SK-N-SH (cell line): ENCODE results near the gene LMBR1.

ENCODE experiments used
- ELF1 ChIP-seq: IDR thresholded peaks from 2 replicates; pipeline ENCODE4 v1.4.0; 2012
- GATA2 ChIP-seq: sonication (generic); formaldehyde crosslinking; IDR thresholded peaks from 2 replicates; pipeline ENCODE4 v1.5.0; 2020; ENCODE audit warnings: mild to moderate bottlenecking, missing genetic modification reagents
- MAX ChIP-seq: IDR thresholded peaks from 2 replicates; pipeline ENCODE4 v1.4.0; 2012; ENCODE audit warnings: low read depth
- PBX3 ChIP-seq: IDR thresholded peaks from 2 replicates; pipeline ENCODE4; 2012
- POLR2AphosphoS5 ChIP-seq: IDR thresholded peaks from 2 replicates; pipeline ENCODE4 v1.6.1; 2012; ENCODE audit warnings: low read depth, low read length
- REST ChIP-seq: IDR thresholded peaks from 2 replicates; pipeline ENCODE4 v1.6.1; 2012; ENCODE audit warnings: mild to moderate bottlenecking, low read depth, low read length, moderate library complexity
- TAF1 ChIP-seq: IDR thresholded peaks from 2 replicates; pipeline ENCODE4 v1.6.1; 2012; ENCODE audit warnings: low read depth, mild to moderate bottlenecking, low read length, moderate library complexity, borderline replicate concordance
- TCF12 ChIP-seq: IDR thresholded peaks from 2 replicates; pipeline ENCODE4 v1.4.0; 2012
- USF2 ChIP-seq: fragments of 150-350 bp; IDR thresholded peaks from 2 replicates; pipeline ENCODE4 v1.6.1; 2017; ENCODE audit warnings: antibody characterized with exemption, low read length, low read depth, borderline replicate concordance
- TF ChIP-seq, protein P1 (sequence below): fragments of 200-600 bp; sonication (generic); IDR thresholded peaks from 2 replicates; pipeline ENCODE4 v1.6.1; 2017; ENCODE audit warnings: antibody characterized with exemption, mild to moderate bottlenecking, moderate library complexity

DNA sequence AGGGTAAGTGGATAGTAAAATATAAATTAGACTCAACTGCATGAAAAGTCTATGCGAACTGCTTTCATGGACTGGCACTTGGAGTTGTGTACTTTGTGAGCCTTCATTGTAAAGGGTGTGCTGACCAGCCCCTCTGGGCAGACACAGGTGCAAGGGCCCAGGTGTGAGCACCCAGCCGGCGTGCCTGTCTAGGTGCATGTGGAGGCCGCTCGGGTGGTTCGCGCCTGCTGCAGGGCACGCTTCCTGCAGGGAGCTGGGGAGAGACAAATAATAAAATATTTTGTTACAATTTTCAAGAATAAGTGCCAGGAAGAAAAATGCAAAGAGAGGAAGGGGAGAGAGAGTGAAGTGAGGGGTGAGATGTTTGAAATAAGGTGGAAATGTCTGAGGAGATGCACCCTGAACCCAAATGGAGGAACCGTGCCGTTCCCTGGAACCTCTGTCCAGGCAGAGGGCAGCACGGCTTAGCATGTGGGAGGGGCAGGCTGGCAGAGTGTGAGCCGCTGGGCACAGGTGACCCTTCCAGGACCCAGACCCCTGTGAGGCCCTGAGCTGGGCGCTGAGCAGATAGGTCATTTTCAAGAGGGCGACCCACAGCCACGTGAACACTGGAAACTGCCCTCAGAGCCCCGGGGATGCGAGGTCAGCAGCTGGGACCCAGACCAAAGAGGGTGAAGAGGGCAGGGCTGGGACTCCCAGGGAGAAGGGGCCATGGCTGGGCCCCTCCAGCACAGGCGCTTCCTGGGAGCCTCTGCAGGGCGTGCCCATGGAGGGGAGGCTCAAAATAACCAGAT, 223.8 kb downstream of the LMBR1 start:
- TF ChIP-seq, protein P1, sequence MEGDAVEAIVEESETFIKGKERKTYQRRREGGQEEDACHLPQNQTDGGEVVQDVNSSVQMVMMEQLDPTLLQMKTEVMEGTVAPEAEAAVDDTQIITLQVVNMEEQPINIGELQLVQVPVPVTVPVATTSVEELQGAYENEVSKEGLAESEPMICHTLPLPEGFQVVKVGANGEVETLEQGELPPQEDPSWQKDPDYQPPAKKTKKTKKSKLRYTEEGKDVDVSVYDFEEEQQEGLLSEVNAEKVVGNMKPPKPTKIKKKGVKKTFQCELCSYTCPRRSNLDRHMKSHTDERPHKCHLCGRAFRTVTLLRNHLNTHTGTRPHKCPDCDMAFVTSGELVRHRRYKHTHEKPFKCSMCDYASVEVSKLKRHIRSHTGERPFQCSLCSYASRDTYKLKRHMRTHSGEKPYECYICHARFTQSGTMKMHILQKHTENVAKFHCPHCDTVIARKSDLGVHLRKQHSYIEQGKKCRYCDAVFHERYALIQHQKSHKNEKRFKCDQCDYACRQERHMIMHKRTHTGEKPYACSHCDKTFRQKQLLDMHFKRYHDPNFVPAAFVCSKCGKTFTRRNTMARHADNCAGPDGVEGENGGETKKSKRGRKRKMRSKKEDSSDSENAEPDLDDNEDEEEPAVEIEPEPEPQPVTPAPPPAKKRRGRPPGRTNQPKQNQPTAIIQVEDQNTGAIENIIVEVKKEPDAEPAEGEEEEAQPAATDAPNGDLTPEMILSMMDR, result no peak
- no peak for TF ChIP-seq TAF1
- TF ChIP-seq POLR2AphosphoS5, result no peak
- no peak for TF ChIP-seq USF2
- TF ChIP-seq MAX, result no peak
- TF ChIP-seq REST, result no peak
- no peak for TF ChIP-seq TCF12
- no peak for TF ChIP-seq GATA2 (CRISPR knock-in tag)
- TF ChIP-seq ELF1, result no peak
- no peak for TF ChIP-seq PBX3
